GM04503 (cell line): Measurements from ENCODE around the gene VIT.

Experiments used
- DNase-seq: peaks from one replicate; pipeline ENCODE4 v3.0.0-alpha.2; 2012; ENCODE audit warnings: low read depth

VIT gene

GRCh38 chr2:36770542-36771287, 74.2 kb downstream of the VIT start:
- DNase-seq: no peak

GRCh38 chr2:36771671-36772070, 75.2 kb downstream of the VIT start:
- DNase-seq: no peak

GRCh38 chr2:36773947-36774346, 77.4 kb downstream of the VIT start:
- no peak for DNase-seq

GRCh38 chr2:36775261-36775660, 78.8 kb downstream of the VIT start:
- no peak for DNase-seq

GRCh38 chr2:36775806-36776205, 79.3 kb downstream of the VIT start:
- no peak for DNase-seq

GRCh38 chr2:36777272-36777671, 80.8 kb downstream of the VIT start:
- DNase-seq: no peak

- no peak for DNase-seq
These were observed 81.3 kb downstream of the VIT start for GRCh38 chr2:36777788-36778187.

GRCh38 chr2:36779462-36779861, 83.0 kb downstream of the VIT start:
- no peak for DNase-seq

GRCh38 chr2:36780231-36780839, 83.8 kb downstream of the VIT start:
- DNase-seq: no peak

GRCh38 chr2:36781907-36782720, 85.6 kb downstream of the VIT start:
- DNase-seq: no peak

- no peak for DNase-seq
These were observed 86.7 kb downstream of the VIT start for GRCh38 chr2:36783246-36783645.

GRCh38 chr2:36785179-36785795, 88.8 kb downstream of the VIT start:
- no peak for DNase-seq

GRCh38 chr2:36789181-36789804, 92.8 kb downstream of the VIT start:
- no peak for DNase-seq

GRCh38 chr2:36792951-36793350, 96.4 kb downstream of the VIT start:
- DNase-seq: no peak

- DNase-seq: no peak
These were observed 101.0 kb downstream of the VIT start for GRCh38 chr2:36797324-36798070.

GRCh38 chr2:36798724-36799123, 102.2 kb downstream of the VIT start:
- no peak for DNase-seq

- no peak for DNase-seq
These were observed 103.9 kb downstream of the VIT start for GRCh38 chr2:36800381-36800780.

- DNase-seq: no peak
These were observed 104.6 kb downstream of the VIT start for GRCh38 chr2:36801088-36801487.

- no peak for DNase-seq
These were observed 106.4 kb downstream of the VIT start for GRCh38 chr2:36802952-36803351.

GRCh38 chr2:36805635-36806224, 109.2 kb downstream of the VIT start:
- no peak for DNase-seq
